ENCODE measurements around the gene TMC4. TPM values are rescaled to one million over a fixed set of nuclear protein-coding genes. Genes with fewer than 3 reads are reported as not detected.

TMC4 gene
- total and polyA plus RNA-seq, 4 donors = 26.1 to 81.0 (median 33.9) TPM

DNA sequence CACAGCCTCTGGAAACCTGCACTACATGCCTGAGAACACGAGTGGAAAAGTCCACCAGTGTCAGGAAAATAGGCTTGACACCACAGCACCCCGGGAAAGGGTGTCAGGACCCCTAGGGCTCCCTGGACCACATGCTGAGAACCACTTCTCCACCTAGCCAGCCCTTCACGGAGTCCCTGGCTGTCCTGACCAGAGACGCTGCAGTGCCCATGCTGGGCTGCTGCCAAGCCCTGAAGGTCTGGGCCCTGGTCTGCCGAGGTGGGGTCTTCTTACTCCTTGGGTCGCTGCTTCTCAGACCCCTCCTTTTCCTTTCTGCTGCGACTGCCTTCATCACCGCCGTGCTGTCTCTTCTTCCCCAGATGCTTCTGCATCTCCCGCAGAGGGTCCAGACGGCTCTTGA is 16.5 kb downstream of the TMC4 start:
- H3K36me3 ChIP-seq (ENCODE audit: control insufficient read depth in 4 of 4, insufficient read depth in 4 of 4, low read length in 4 of 4) = peaks cover 9 to 58% (median 18%) of the 10 kb centered on the region in 4 donors
- DNase-seq (no peak), ATAC-seq (ENCODE audit: insufficient read depth, low FRiP score) (no peak)
- H3K9me3 ChIP-seq (ENCODE audit: control insufficient read depth in 4 of 4, insufficient read depth in 3 of 4, low read length in 3 of 4) = no peaks in the 10 kb centered on the region
- TF ChIP-seq, protein P1, sequence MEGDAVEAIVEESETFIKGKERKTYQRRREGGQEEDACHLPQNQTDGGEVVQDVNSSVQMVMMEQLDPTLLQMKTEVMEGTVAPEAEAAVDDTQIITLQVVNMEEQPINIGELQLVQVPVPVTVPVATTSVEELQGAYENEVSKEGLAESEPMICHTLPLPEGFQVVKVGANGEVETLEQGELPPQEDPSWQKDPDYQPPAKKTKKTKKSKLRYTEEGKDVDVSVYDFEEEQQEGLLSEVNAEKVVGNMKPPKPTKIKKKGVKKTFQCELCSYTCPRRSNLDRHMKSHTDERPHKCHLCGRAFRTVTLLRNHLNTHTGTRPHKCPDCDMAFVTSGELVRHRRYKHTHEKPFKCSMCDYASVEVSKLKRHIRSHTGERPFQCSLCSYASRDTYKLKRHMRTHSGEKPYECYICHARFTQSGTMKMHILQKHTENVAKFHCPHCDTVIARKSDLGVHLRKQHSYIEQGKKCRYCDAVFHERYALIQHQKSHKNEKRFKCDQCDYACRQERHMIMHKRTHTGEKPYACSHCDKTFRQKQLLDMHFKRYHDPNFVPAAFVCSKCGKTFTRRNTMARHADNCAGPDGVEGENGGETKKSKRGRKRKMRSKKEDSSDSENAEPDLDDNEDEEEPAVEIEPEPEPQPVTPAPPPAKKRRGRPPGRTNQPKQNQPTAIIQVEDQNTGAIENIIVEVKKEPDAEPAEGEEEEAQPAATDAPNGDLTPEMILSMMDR (IDR thresholded peaks at IDR 0.05; ENCODE audit: control extremely low read depth, extremely low read depth) = no peak
- peaks cover 4 to 20% (median 9%) of the 10 kb centered on the region in 5 donors for H3K4me1 ChIP-seq (ENCODE audit: control insufficient read depth in 5 of 5, insufficient read depth in 5 of 5, low read length in 5 of 5)
- no peak overlapping the region for H3K27ac ChIP-seq (ENCODE audit: low read depth in 1 of 2, low read length in 1 of 2)
- no peaks in the 10 kb centered on the region for H3K27me3 ChIP-seq (ENCODE audit: control insufficient read depth in 3 of 3, insufficient read depth in 3 of 3, low read length in 2 of 3)
- no peak overlapping the region for H3K4me3 ChIP-seq
- 84 to 89% methylated on average over 8 to 11 of the region's 11 CpGs for WGBS, 2 donors
- H3K9ac ChIP-seq (ENCODE audit: insufficient read depth in 1 of 2, low read length in 2 of 2) = no peak overlapping the region

DNA sequence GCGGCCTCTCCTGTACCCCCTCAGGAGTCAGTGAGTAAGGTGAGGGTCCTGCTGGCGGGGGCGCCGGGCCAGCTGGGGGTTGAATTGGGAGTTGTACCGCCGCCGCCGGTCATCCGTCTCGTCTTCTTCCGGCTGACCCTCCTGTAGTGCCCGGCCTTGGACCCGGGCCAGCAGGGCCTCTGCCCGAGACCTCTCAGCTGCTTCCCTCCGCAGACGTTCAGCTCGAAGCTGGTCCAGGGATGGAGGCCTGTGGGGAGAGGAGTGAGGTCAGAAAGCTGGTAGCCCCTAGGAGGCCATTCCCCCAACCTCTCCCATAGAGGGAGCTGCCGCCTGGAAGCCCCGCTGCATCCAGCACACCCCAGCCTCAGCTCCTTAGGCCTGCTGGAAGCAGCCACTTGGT is 17.3 kb downstream of the TMC4 start:
- no peaks in the 10 kb centered on the region for H3K9me3 ChIP-seq (ENCODE audit: control insufficient read depth in 4 of 4, insufficient read depth in 3 of 4, low read length in 3 of 4)
- DNase-seq (no peak), ATAC-seq (ENCODE audit: insufficient read depth, low FRiP score) (no peak)
- H3K27ac ChIP-seq (ENCODE audit: low read depth in 1 of 2, low read length in 1 of 2) = peak overlapping the region in 1 of 2 donors; percentile 7
- H3K4me3 ChIP-seq = no peak overlapping the region
- TF ChIP-seq, protein P1 (IDR thresholded peaks at IDR 0.05; ENCODE audit: control extremely low read depth, extremely low read depth) = no peak
- 73 to 81% methylated on average over 19 of the region's 19 CpGs for WGBS, 2 donors
- H3K27me3 ChIP-seq (ENCODE audit: control insufficient read depth in 3 of 3, insufficient read depth in 3 of 3, low read length in 2 of 3) = no peaks in the 10 kb centered on the region
- H3K9ac ChIP-seq (ENCODE audit: insufficient read depth in 1 of 2, low read length in 2 of 2) = no peak overlapping the region
- peaks cover 9 to 62% (median 23%) of the 10 kb centered on the region in 4 donors for H3K36me3 ChIP-seq (ENCODE audit: control insufficient read depth in 4 of 4, insufficient read depth in 4 of 4, low read length in 4 of 4)
- H3K4me1 ChIP-seq (ENCODE audit: control insufficient read depth in 5 of 5, insufficient read depth in 5 of 5, low read length in 5 of 5) = peaks cover 4 to 14% (median 7%) of the 10 kb centered on the region in 5 donors

- H3K27ac ChIP-seq (ENCODE audit: low read depth in 1 of 2, low read length in 1 of 2) = no peak overlapping the region
- DNase-seq (no peak), ATAC-seq (ENCODE audit: insufficient read depth, low FRiP score) (no peak)
- H3K9me3 ChIP-seq (ENCODE audit: control insufficient read depth in 4 of 4, insufficient read depth in 3 of 4, low read length in 3 of 4) = no peaks in the 10 kb centered on the region
- no peak overlapping the region for H3K9ac ChIP-seq (ENCODE audit: insufficient read depth in 1 of 2, low read length in 2 of 2)
- H3K27me3 ChIP-seq (ENCODE audit: control insufficient read depth in 3 of 3, insufficient read depth in 3 of 3, low read length in 2 of 3) = no peaks in the 10 kb centered on the region
- WGBS, 2 donors = 59 to 64% methylated on average over 18 of the region's 18 CpGs
- peaks cover 4 to 8% (median 7%) of the 10 kb centered on the region in 5 donors for H3K4me1 ChIP-seq (ENCODE audit: control insufficient read depth in 5 of 5, insufficient read depth in 5 of 5, low read length in 5 of 5)
- peaks cover 14 to 70% (median 25%) of the 10 kb centered on the region in 4 donors for H3K36me3 ChIP-seq (ENCODE audit: control insufficient read depth in 4 of 4, insufficient read depth in 4 of 4, low read length in 4 of 4)
- TF ChIP-seq, protein P1 (IDR thresholded peaks at IDR 0.05; ENCODE audit: control extremely low read depth, extremely low read depth) = no peak
- H3K4me3 ChIP-seq = no peak overlapping the region
Measured at GRCh38 chr19:54154603-54155345, 18.2 kb downstream of the TMC4 start.
